HepG2 (cell line): ENCODE results near the gene TSPAN2. TPM values are rescaled to one million over a fixed set of nuclear protein-coding genes. Genes with fewer than 3 reads are reported as not detected.

Experiments used
- ATAC-seq: fragments of 200-7000 bp; cut with Tn5 transposase; 3 replicates; pipeline ENCODE4 v1.9.1; 2020; ENCODE audit warnings: mild to moderate bottlenecking, moderate library complexity
- BruUV-seq: library from RNA; stranded (reverse); fragments of 400-500 nt; replicated peaks from 2 replicates; lab custom pipeline; 2021; lab: Mats Ljungman, UMichigan
- CTCF ChIA-PET: fragments of 300-600 bp; formaldehyde crosslinking; extraction: SDS; loops from one replicate; lab custom pipeline; 2021; ENCODE audit warnings: low total read pairs, inconsistent platforms, low intra/inter-chr PET ratio; lab: Yijun Ruan, JAX
- POLR2A ChIA-PET: fragments of 350-600 bp; sonication (Branson Sonifier 250); formaldehyde crosslinking; loops from one replicate; lab custom pipeline; 2020; ENCODE audit warnings: antibody characterized with exemption, inconsistent platforms; lab: Yijun Ruan, JAX
- DNase-seq: peaks from one replicate; pipeline ENCODE4 v3.0.0-alpha.2; 2015; ENCODE audit warnings: low spot score
- FAIRE-seq: peaks from 3 replicates; lab custom pipeline; 2011; peaks lifted over from hg19 to GRCh38; lab: Jason Lieb, UNC
- H2AFZ ChIP-seq: one replicate; pipeline ENCODE4 v1.6.1; 2011; ENCODE audit warnings: low read length, inconsistent platforms
- H3K27ac ChIP-seq: fragments of 300-600 bp; 3 replicates; pipeline ENCODE4 v1.8.0; 2011; ENCODE audit warnings: mixed run types, mild to moderate bottlenecking, mixed read lengths, low read length, inconsistent platforms; ENCODE audit not compliant: insufficient read depth; ENCODE audit errors: extremely low read length
- H3K27me3 ChIP-seq, 2 experiments: fragments of 200-600 bp in 1 of 2; 2 replicates in 1 of 2; 3 replicates in 1 of 2; pipeline versions ENCODE4 v1.6.0 to v1.8.0; 2011; ENCODE audit warnings: low read length in 2 of 2, mild to moderate bottlenecking in 2 of 2, moderate library complexity in 2 of 2, inconsistent platforms in 1 of 2; ENCODE audit not compliant: insufficient read depth in 2 of 2, control insufficient read depth in 1 of 2
- H3K36me3 ChIP-seq, 2 experiments: fragments of 200-600 bp in 1 of 2; replicated peaks in 1 of 2; 2 replicates in 1 of 2; 3 replicates in 1 of 2; pipeline versions ENCODE4 v1.5.1 to v1.8.0; 2011; ENCODE audit warnings: low read length in 2 of 2, inconsistent platforms in 1 of 2; ENCODE audit not compliant: insufficient read depth in 2 of 2, control insufficient read depth in 1 of 2
- H3K4me1 ChIP-seq: 2 replicates; pipeline ENCODE4 v1.5.1; 2012; ENCODE audit warnings: low read length, inconsistent platforms; ENCODE audit not compliant: insufficient read depth
- H3K4me2 ChIP-seq: 2 replicates; pipeline ENCODE4 v1.6.0; 2011; ENCODE audit warnings: low read depth, low read length, inconsistent platforms
- H3K4me3 ChIP-seq, 3 experiments: fragments of 200-600 bp in 1 of 3; sonication (generic), shearing (Covaris generic) in 1 of 3; replicated peaks in 1 of 3; 2 replicates each; pipeline ENCODE4 v1.5.1; 2011 to 2016; ENCODE audit warnings: low read length in 3 of 3, inconsistent platforms in 2 of 3, low read depth in 2 of 3, mild to moderate bottlenecking in 2 of 3, control low read depth in 1 of 3, mixed read lengths in 1 of 3; ENCODE audit not compliant: insufficient read depth in 1 of 3
- H3K79me2 ChIP-seq: one replicate; pipeline ENCODE4 v1.6.1; 2011; ENCODE audit warnings: low read length, inconsistent platforms; ENCODE audit not compliant: insufficient read depth
- H3K9ac ChIP-seq: 2 replicates; pipeline ENCODE4 v1.6.0; 2011; ENCODE audit warnings: mild to moderate bottlenecking, low read depth, low read length, inconsistent platforms; ENCODE audit not compliant: insufficient read depth
- H3K9me3 ChIP-seq: 2 replicates; pipeline ENCODE4 v1.5.1; 2012; ENCODE audit warnings: mild to moderate bottlenecking, low read length
- H4K20me1 ChIP-seq: 2 replicates; pipeline ENCODE4 v1.6.0; 2011; ENCODE audit warnings: inconsistent platforms, mild to moderate bottlenecking, low read length, moderate library complexity; ENCODE audit not compliant: insufficient read depth
- ZNF782 ChIP-seq: sonication (generic); formaldehyde crosslinking; IDR thresholded peaks from 2 replicates; pipeline ENCODE4 v1.4.0; 2020; ENCODE audit warnings: missing genetic modification reagents, mild to moderate bottlenecking, borderline replicate concordance
- WGBS: methylation state at CpG from one replicate; pipeline ENCODE4 v1.1.6; 2017; ENCODE audit warnings: low lambda C conversion rate; 5-methylcytosine and 5-hydroxymethylcytosine counted together
- in situ Hi-C: cut with HindIII; loops from 2 replicates; pipeline ENCODE4 v1.10.0; 2017; ENCODE audit warnings: low pct_unique_long_range_greater_than_20kb; ENCODE audit not compliant: extremely low pct_ligation_motif_present
- intact Hi-C: fragments of 100-400 bp; cut with micrococcal nuclease; formaldehyde crosslinking; loops from one replicate; pipeline ENCODE4 v1.10.0; 2022; ENCODE audit not compliant: unreplicated experiment
- polyA plus RNA-seq, 8 experiments: library from polyadenylated mRNA; depleted of rRNA in 3 of 8; stranded (reverse) in 7 of 8; unstranded in 1 of 8; fragments of >200 nt; fragmentation: Illumina TruSeq in 4 of 8; extraction: Trizol in 4 of 8; gene quantifications; 2 replicates each; pipeline versions ENCODE4 v1.2.1 to v1.2.3, GENCODE V29; 2011 to 2016; ENCODE audit warnings: low read depth in 4 of 8, missing spikeins in 1 of 8, mixed read lengths in 1 of 8; ENCODE audit not compliant: insufficient read depth in 1 of 8
- total RNA-seq, 5 experiments: library from RNA; depleted of rRNA; stranded (reverse); fragments of >200 nt; fragmentation: Illumina TruSeq; extraction: Trizol; gene quantifications; 2 replicates each; pipeline ENCODE4 v1.2.3, GENCODE V29; 2016; ENCODE audit warnings: low read depth in 1 of 5
- TF ChIP-seq, protein P1 (sequence below): IDR thresholded peaks from 2 replicates; pipeline ENCODE4 v1.6.1; 2018; ENCODE audit warnings: missing genetic modification reagents
- TF ChIP-seq, protein P2 (sequence below): sonication (generic); formaldehyde crosslinking; IDR thresholded peaks from 2 replicates; pipeline ENCODE4 v1.5.0; 2020; ENCODE audit warnings: mild to moderate bottlenecking, missing genetic modification reagents, borderline replicate concordance

TSPAN2 gene
- total and polyA plus RNA-seq, 2 of the 13 experiments (the other 11 are each of a cell fraction or from before 2014, with no cell fraction given), result not detected

DNA sequence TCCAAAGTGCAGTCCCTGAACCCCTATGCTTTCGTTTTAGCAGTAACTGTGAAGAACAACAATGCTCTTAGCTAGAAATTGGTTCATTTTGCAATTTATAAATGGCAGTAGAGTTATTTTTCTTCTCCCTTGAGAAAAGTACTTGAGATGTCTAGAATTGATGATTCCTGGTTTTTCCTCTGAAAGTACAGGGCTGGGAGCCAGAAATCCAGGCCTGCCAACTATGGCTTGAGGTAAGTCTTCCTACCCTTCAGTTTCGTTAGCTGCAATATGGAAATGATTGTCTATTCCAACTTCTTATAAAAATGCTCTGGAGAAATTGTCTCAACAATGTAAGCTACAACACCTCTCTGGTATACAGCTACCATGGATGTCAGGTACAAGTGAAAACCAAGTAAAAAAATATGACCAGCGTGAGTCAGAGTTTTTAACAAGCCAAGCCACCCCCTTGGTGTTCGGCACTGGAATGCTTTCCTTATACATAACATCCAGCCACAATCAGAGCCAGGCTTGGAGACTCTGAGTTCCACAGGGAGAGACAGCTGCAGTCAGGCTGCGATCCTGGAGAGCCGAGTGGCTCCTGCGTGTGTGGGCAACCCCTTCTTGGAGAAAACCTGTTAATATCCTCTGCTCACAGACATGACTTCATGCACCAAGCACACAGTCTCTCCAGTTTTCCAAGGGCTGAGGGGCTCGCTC, 22.0 kb downstream of the TSPAN2 start:
- TF ChIP-seq, protein P1, sequence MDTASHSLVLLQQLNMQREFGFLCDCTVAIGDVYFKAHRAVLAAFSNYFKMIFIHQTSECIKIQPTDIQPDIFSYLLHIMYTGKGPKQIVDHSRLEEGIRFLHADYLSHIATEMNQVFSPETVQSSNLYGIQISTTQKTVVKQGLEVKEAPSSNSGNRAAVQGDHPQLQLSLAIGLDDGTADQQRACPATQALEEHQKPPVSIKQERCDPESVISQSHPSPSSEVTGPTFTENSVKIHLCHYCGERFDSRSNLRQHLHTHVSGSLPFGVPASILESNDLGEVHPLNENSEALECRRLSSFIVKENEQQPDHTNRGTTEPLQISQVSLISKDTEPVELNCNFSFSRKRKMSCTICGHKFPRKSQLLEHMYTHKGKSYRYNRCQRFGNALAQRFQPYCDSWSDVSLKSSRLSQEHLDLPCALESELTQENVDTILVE (CRISPR knock-in tag), result no peak
- TF ChIP-seq, protein P2, sequence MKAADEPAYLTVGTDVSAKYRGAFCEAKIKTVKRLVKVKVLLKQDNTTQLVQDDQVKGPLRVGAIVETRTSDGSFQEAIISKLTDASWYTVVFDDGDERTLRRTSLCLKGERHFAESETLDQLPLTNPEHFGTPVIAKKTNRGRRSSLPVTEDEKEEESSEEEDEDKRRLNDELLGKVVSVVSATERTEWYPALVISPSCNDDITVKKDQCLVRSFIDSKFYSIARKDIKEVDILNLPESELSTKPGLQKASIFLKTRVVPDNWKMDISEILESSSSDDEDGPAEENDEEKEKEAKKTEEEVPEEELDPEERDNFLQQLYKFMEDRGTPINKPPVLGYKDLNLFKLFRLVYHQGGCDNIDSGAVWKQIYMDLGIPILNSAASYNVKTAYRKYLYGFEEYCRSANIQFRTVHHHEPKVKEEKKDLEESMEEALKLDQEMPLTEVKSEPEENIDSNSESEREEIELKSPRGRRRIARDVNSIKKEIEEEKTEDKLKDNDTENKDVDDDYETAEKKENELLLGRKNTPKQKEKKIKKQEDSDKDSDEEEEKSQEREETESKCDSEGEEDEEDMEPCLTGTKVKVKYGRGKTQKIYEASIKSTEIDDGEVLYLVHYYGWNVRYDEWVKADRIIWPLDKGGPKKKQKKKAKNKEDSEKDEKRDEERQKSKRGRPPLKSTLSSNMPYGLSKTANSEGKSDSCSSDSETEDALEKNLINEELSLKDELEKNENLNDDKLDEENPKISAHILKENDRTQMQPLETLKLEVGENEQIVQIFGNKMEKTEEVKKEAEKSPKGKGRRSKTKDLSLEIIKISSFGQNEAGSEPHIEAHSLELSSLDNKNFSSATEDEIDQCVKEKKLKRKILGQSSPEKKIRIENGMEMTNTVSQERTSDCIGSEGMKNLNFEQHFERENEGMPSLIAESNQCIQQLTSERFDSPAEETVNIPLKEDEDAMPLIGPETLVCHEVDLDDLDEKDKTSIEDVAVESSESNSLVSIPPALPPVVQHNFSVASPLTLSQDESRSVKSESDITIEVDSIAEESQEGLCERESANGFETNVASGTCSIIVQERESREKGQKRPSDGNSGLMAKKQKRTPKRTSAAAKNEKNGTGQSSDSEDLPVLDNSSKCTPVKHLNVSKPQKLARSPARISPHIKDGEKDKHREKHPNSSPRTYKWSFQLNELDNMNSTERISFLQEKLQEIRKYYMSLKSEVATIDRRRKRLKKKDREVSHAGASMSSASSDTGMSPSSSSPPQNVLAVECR (CRISPR knock-in tag), result no peak
- no peak for TF ChIP-seq ZNF782 (CRISPR knock-in tag)
- Histone ChIP-seq H3K4me3 (no peak overlapping the region), H3K4me2 (no peak overlapping the region), H3K27ac (no peak overlapping the region), H3K79me2 (no peaks in the 10 kb centered on the region), H3K27me3 (peaks cover 0 to 3% of the 10 kb centered on the region in 2 experiments; a peak in 1 of 5 replicates), H3K9me3 (no peaks in the 10 kb centered on the region), H4K20me1 (no peaks in the 10 kb centered on the region), H3K36me3 (no peaks in the 10 kb centered on the region), H3K9ac (no peak overlapping the region), H2AFZ (no peak overlapping the region), H3K4me1 (no peaks in the 10 kb centered on the region)
- in situ Hi-C loops, result no loop called here
- CTCF ChIA-PET, result no interaction called here
- intact Hi-C loops, result no loop called here
- no TSS peak for BruUV-seq
- FAIRE-seq, result no peak
- POLR2A ChIA-PET, result no interaction called here
- WGBS, result 18% methylated on average over 6 of the region's 8 CpGs
- DNase-seq, result no peak
- no peak for ATAC-seq
